GM12801 (cell line): ENCODE data around the gene CCDC88C.

ENCODE experiments used
- CTCF ChIP-seq: IDR thresholded peaks from one replicate; pipeline ENCODE4 v1.5.1; 2011; ENCODE audit warnings: control low read depth; ENCODE audit not compliant: insufficient read length; ENCODE audit errors: extremely low read depth

Gene CCDC88C

GRCh38 chr14:91253795-91254323, 163.8 kb downstream of the CCDC88C start:
- no peak for TF ChIP-seq CTCF

GRCh38 chr14:91252871-91253794, 164.5 kb downstream of the CCDC88C start:
- no peak for TF ChIP-seq CTCF

- no peak for TF ChIP-seq CTCF
These were observed 166.7 kb downstream of the CCDC88C start for GRCh38 chr14:91250912-91251311.

- no peak for TF ChIP-seq CTCF
These were observed 167.6 kb downstream of the CCDC88C start for GRCh38 chr14:91249841-91250616.

GRCh38 chr14:91246051-91246852, 171.4 kb downstream of the CCDC88C start:
- TF ChIP-seq CTCF = no peak

- no peak for TF ChIP-seq CTCF
These were observed 172.6 kb downstream of the CCDC88C start for GRCh38 chr14:91245029-91245428.
